Activated CD4-positive, alpha-beta T cell treated with anti-CD3 and anti-CD28 coated beads for 48 hours (primary cell): ENCODE measurements around the gene TMEM59.

Experiments
- DNase-seq: peaks from one replicate; pipeline ENCODE4 v3.0.0-alpha.2; 2020

The TMEM59 gene

GRCh38 chr1:53979712-53980450, 73.1 kb downstream of the TMEM59 start:
- DNase-seq = no peak
